H1 (cell line): Measurements from ENCODE around the gene GMCL2. TPM values are rescaled to one million over a fixed set of nuclear protein-coding genes. Genes with fewer than 3 reads are reported as not detected.

ENCODE experiments used
- RBBP5 ChIP-seq: IDR thresholded peaks from 2 replicates; pipeline ENCODE4 v1.7.1; 2012; ENCODE audit warnings: low read depth, mild to moderate bottlenecking, inconsistent platforms, low read length, moderate library complexity, borderline replicate concordance
- polyA plus RNA-seq, 7 experiments: library from polyadenylated mRNA; depleted of rRNA in 3 of 7; stranded (reverse) in 5 of 7; unstranded in 2 of 7; fragments of >200 nt in 5 of 7; fragments of 200-250 nt in 2 of 7; gene quantifications; 1 replicate in 5 of 7; 2 replicates in 1 of 7; 4 replicates in 1 of 7; pipeline versions ENCODE4 v1.2.1 to v1.2.3, GENCODE V29; 2011 to 2013; ENCODE audit warnings: missing spikeins in 2 of 7, mixed read lengths in 2 of 7
- total RNA-seq: library from RNA; stranded (reverse); fragmentation: NEBNext Ultra II Directional; extraction: Animal tissue kit (Norgen Biotek cat#: 25700); gene quantifications from 2 replicates; pipeline ENCODE4 v1.2.1, GENCODE V29; 2021
- TF ChIP-seq, protein P1 (sequence below): IDR thresholded peaks from 2 replicates; pipeline ENCODE4 v1.6.1; 2011; ENCODE audit warnings: low read depth, mild to moderate bottlenecking, low read length; ENCODE audit not compliant: insufficient read depth

GMCL2 gene
- total and polyA plus RNA-seq, 2 of the 8 experiments (the other 6 are each of a cell fraction or from before 2014, with no cell fraction given) = 0.13 TPM; not detected in 1

DNA sequence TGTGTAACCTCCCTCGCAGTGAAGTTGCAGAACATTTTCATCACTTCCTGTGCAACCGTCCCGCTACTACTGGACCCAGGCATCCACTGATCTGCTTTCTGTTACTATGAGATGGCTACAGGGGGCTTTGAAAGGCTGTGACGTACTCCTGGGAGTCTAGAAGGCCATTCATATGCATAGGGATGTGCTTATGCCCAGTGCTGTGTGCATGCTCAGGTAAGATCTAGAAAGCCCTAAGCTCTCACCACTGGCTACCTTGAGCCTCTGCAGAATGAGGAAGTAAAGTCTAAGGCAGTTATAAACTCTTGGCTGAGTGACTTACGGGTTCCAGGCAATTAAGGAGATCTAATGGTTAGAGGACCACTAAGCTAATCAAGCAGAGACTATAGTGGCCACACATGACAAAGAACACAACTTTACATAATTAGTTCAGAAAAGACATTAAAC lies 28.9 kb upstream of the GMCL2 start (continued):
- TF ChIP-seq, protein P1, sequence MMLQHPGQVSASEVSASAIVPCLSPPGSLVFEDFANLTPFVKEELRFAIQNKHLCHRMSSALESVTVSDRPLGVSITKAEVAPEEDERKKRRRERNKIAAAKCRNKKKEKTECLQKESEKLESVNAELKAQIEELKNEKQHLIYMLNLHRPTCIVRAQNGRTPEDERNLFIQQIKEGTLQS = no peak
- no peak for TF ChIP-seq RBBP5
